CD4-positive, alpha-beta T cell treated with Interleukin-21 for 1 hour (primary cell): ENCODE measurements around the gene VPS11.
"Not testable (repeated sequence)": the region's sequence is repeated elsewhere in the genome, so short reads cannot be mapped to it uniquely, and the experiment has no call there.

Experiments
- DNase-seq: peaks from one replicate; pipeline ENCODE4 v3.0.0-alpha.2; 2020

VPS11 gene

DNA sequence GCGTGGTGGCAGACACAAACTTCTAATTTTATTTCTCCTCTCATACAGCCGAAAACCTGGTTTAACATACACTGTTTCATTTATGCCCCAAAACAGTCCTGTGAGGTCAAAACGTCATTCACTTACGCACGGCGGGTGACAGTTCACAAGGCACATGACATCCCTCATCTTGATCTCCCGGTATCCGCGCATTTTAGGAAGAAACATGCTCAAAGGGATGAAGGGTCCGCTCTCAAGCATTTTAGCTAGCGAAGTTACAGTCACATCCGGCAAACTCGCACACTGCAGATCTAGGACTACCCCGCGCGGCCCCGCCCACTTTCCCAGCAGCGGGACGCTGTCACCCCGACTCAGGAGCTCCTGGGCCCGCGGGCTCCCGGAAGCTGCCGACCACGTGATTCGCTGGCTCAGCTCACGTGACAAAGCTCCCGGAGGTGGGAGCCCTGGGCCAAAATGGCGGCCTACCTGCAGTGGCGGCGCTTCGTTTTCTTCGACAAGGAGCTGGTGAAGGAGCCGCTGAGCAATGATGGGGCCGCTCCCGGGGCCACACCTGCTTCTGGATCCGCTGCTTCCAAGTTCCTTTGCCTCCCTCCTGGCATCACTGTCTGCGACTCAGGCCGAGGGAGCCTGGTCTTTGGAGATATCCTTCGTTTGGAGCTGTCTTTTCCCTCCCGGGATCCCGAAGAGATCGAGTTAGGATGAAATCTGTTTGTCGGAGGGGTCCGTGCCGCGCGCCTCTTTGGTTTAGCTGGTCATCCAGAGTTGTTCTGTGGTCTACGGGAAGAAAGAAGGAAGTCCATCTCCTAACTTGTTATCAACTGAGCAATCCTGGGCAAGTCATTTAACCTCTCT is at the start of gene VPS11:
Gene VPS11, plus strand, starts transcription at position 448 of the 852 bp plus-strand sequence. Its CDS starts 6 bp downstream, at position 454.
- DNase-seq = peak; percentile 97

DNA sequence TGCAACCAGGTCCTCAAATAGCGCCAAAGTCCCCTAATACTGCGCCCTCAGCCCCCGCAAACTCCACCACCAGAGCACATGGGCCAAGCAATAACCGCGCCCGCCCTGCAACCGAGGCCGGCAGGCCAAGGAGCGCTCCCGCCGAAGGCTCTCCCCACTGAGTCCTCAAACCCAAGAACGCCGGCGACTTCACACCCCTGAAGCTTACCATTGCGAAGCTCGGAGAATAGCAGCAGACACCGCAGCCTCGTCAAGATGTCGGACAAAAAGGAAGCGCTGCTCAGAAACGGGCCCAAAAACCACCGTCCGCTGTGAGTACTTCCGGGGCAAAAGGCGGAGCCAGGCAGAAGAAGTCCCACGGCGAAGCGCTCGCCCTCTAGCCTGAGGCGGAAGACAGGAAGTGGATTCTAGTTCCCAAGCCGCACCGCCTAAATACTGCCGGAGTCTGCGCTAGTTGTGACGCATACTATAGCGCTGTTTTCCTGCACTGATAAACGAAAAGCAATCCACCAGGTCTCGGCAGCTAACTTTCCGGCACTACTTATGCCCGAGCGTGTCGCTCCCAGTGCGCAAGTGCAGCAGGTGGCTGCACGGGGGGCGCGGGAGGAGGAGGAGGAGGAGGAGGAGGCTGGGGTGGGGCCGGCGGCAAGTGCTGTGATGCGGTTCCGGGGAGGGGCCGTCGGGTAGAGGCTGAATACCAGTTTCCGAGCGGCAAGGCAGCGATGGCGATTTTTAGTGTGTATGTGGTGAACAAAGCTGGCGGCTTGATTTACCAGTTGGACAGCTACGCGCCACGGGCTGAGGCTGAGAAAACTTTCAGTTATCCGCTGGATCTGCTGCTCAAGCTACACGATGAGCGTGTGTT is 49.3 kb upstream of the VPS11 start, which contains the start of the genes RPS25 and TRAPPC4:
Gene RPS25, minus strand, starts transcription at position 270 of the 865 bp plus-strand sequence. Its CDS starts 59 bp downstream, at position 211.
Gene TRAPPC4, plus strand, starts transcription at position 693 of the 865 bp plus-strand sequence. Its CDS starts 30 bp downstream, at position 723.
- DNase-seq = peak; percentile 96

DNA sequence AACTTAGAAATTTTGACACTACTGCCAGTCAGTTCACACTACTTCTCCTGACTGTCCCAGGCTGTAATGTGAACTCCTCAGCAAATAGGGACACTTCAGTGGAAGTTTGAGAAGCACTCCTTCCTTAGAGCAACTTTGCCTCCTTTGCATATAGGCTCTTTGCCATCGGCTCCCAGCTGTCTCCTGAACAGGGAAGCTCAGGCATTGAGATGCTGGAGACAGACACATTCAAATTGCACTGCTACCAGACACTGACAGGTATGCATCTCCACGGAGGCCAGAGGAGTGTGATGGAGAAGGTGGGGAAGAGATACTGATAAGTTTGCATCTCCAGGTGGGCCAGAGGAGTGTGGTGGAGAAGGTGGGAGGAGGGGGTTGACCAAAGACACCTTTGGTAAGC is 47.6 kb upstream of the VPS11 start:
- no peak for DNase-seq

DNA sequence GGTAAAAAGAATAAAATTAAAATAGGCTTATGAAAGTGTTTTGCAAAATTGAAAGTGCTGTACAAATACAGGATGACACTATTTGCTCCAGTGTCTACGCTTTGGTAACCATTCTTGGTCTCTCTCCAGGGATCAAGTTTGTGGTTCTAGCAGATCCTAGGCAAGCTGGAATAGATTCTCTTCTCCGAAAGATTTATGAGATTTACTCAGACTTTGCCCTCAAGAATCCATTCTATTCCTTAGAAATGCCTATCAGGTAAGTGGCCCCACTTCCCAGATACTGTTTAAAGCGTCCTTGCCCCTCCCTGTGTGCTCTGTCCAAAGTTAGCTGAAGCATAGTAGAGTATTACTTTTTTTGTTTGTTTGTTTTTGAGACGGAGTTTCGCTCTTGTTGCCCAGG is 46.0 kb upstream of the VPS11 start:
- DNase-seq = no peak

DNA sequence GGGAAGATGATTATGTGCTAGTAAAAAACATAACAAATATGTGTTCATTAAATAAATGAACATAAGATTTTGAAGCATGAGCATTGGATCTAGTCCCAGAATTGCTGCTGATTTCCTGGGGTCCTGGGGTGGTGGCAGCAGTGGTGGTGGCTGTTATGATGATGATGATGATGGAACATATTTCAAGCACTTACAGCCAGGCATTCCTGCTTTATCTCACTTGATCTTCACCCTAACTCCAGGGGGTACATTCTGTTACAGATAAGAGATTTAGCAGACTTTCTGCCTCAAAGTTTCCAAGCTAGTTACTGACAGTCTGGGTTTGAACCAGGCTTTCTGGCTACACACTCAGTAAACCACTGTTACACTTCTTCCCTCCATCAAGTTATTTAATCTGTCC is 43.9 kb upstream of the VPS11 start:
- DNase-seq = no peak

DNA sequence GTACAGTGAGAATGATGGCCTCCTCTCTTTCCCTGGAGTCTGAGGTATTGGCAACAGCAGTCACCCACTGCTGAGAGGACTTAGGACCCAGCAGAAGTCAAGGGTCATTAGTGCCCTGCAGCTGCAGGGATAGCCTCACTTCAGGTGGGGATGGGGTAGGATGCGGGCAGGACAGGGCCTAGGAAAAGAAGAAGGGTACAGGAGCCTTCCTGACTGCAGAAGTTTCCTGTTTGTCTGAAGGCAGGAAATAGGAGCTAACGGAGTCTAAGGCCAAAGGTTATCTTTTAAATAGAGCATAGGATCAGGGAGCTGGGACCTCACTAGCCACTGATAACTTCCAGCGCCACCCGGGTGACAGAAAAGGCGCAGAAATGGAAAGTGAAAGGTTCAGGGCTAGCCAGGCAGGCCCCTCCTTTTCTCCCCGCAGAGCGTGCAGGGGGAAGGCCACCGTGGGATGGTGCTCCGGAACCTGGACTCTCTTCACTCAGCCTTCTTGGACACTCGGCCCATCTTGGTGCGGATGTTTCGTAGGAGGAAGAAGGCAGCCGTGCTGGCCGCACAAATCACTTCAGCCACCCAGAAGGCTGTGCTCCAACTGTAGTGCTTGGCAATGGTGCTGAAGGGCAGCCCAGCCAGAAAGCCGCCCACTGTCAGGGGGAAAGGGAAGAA is 43.1 kb upstream of the VPS11 start:
- no peak for DNase-seq

DNA sequence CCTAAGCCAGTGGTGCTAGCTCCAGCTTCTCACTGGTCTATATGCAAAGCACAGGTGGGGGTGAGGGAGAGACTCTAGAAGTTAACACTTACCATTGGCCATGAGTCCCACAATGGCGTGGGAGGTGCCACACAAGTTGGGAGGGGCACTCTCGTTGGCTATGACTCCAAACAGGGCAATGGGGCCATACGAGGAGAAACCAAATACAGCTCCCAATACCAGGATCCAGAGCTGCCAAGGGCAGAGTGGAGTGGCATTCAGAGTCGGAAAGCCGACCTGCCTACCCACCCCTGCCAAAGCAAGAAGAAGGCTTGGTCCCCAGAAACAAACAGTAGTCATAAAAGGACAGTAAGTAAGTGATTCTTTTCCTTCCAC is 42.5 kb upstream of the VPS11 start:
- no peak for DNase-seq

DNA sequence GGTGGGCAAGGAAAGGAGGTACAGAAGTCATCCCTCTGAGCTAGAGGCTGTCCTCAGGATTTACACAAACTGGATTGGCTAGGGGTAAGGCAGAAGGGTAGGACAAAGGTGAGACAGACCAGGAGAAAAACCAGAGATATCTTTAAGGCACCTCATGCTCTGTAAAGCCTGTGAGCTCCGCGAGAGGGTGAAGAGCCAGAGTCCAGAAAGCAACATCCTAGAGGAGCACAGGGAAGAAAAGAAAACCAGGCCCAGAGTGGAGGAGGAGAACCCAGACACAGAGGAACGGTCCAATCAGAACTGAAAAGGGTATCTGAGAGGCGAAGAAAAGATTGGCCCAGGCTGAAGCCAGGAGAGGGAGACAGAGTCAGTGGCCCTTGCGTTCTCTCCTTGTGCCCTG is 42.1 kb upstream of the VPS11 start:
- no peak for DNase-seq

DNA sequence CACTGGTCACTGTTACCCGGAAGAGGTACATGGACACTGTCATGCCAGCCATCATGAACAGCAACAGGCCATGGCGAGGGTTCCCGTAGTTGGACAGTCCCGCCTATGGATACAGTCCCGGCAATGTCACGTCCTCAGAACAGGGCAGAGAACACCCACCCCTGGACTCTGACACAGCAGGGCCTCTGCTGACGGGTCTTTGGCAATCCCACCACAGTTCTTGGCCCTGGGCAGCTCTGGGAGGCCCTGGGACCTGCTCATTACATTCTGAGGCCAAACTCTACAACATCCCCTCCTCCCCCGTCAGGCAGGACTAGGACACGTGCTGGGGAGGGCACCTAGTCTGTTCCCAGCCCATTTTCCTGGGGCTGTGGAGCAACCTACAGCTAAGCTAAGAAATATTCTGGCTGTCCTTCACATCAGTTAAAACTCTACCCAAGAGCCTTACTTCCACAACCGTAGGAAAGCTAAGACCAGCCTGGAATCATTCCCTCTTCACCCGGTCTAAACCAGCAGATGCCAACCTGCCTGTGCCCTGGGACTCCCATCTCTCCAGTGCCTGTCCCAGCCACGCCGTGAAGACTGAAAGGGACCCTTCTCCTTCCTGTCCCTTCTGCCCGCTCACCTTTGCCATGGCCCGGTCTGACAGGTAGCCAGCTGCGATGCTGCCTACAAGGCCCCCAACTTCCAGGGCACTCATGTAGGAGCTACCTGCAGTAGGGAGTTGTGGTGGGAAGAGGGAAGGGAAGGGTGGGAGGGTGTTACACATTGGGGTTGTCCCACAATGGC is 41.4 kb upstream of the VPS11 start:
- DNase-seq = no peak

DNA sequence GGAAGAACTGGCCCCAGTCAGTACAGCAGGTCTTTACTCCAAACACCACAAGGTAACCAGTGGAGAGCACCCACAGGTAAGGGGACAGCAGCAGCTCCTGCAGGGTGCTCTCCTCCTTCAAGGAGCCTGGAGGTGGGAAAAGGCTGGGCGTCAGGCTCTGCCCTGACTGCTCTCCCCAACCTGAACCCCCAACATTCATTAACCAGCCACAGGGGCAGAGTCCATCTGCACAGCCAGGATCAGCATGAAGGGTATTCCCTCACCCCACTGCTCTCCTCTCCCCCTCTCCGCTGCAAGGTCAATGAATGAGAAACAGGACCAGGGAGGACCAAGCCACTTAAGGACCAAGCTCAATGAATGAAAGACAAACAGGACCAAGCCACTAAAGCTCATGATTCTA is 40.6 kb upstream of the VPS11 start:
- no peak for DNase-seq

DNA sequence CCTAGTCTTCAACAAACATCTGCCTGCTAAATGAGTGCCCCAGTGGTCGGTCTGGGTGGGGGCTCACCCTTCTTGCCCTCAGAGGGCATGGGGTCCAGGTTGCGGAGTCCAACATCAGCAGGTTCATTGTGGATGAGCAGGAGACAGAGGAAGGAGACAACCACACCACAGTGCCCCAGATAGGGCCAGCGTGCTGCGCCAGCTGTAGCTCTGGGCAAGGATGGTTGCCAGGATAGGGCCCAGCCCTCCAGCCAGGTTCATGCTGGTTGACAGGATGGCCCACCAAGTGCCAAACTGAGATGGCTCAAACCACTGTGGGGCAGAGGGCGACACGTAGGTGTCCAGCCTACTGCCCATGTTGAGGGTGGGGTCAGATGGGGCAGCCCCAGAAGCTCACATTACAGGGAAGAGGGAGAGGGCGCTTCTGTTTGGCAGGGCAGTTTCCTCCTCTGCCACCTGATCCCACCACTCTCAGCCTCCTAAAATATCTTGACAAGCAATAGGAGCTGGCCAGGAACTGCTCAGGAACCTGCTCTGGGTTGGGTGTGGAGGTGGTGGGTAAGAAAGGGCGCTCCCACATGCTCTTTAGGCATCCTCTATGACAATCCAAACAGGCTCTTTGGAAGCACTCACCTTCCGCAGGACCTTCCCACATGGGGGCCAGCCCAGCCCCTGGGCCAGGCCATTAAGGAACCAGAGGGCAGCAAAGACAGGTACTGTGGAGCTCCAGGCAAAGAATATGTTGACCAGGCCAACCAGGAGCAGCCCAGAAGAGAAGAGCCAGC is 39.9 kb upstream of the VPS11 start:
- DNase-seq = no peak

DNA sequence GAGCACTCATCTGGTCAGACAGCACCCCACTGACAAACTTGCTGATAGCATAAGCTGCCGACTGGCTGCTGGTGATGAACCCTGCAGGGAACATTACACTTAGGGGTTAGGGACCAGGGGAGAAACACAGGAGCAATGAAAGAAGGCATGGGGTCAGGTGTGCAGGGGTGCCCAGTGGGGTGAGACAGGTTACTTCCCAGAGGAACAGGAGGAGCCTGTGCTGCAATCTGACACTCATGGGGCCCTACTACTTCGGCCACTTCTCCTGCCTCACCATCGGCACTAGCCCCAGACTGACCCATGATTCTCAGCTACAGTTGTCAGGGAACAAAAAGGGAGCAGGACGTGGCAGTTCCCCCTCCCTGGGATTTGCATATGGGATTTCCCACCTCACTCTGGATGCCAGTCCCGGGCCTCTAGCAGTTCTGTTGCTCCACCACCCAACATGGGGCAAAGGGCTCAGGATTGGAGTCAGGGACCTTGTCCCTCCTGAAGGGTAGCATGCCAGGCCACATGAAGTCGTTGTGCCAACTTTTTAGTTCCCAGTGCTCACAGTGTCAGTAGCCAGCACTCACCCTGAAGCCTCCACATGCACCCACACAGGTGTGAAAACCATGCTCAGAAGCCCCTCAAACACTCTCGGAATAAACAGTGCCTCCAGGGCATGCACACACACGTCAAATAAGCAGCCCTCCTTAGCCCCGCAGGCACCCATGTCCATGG is 39.1 kb upstream of the VPS11 start:
- DNase-seq = no peak

DNA sequence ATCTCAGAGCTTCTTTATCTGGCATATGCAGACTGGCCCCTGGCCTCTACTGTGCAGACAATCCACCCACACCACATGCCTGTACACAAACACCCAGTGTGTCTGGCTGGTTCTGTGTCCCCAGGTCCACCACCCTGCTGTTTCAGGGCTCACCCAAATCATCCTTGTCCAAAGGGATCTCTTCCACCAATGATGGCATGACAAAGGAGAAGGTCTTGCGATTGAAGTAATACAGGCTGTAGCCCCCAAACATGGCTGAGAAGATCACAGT is 38.6 kb upstream of the VPS11 start:
- no peak for DNase-seq

DNA sequence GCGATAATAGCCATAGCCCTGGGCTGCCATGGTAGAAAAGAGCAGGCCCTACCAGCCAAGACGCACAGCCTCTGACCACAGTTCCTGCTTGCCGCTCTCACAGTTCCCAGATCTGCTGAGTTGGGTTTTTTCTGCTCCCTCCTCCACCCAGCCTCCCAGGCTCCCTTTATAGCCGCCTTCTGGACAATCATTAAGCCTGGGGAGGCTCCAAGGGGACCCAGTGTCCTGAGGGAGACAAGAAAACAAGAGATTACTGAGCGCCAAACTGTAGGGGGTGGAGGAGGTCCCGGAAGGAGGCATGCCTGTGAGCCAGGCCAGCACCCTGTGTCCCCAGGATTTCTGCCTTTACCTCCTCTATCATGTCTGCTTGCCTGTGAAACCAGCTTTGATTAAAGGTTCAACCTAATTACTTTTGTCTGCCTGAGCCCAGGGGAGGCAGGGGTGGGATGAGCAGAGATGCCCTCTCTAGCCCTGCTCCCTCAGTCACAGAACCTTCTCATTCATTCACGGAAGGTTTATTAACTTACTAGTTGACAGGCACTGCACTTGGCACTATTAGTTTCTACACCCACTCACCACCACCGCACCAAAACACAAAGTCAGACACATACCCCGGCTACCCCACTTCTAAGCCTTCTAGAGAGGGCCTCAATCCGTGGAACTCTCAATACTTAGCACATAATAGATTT is 38.1 kb upstream of the VPS11 start:
- no peak for DNase-seq

DNA sequence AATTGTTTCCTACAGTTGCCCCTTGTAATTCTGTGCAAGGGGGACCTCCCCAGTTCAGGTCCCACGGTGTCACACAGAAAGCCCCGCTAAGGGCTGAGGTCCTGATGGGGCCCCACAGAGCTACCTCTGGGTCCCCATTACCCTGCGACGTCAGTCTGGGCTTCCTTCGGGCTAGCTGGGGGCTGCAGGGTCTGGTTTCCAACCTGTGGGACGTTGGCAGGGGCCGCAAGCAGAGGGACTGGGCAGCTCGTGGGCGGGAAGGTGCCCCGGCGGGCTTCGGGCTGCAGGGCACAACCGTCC is 37.6 kb upstream of the VPS11 start:
- DNase-seq = no peak

DNA sequence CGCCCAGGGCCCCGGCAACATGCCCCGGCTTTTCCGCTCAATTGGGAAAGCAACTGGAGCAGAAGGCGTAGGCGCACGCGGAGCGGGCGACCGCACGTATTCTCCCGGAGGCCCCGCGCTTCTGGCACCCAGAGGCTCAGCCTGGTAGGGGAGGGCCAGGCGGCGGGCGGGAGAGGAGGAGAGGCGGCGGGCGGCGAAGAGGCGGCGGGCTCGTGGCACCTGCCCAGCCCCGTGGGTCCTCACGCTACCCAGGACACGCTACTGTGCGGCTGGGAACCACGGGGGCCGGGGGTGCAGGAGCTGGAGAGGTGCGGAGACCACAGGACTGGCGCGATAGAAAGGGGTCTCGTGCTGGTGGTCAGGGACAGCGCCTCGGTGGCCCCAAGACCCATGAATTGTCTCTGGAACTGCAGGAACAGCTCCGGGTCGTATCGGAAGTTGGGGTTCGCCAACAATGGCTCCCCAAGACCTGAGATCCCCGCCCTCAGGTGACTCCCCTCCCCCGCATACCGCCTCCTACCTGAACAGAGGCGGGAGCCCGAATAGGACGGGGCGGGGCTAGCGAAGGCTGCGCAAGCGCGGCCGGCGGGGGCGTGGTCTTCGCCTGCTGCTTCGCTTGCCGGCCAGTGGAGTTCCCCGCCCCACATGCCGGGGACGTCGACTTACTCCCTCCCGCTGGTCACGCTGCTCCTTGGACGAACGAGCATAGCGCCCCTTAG is 37.1 kb upstream of the VPS11 start, which contains the start of gene SLC37A4:
Gene SLC37A4, minus strand, starts transcription at position 549 of the 719 bp plus-strand sequence.
- DNase-seq = peak; percentile 99

DNA sequence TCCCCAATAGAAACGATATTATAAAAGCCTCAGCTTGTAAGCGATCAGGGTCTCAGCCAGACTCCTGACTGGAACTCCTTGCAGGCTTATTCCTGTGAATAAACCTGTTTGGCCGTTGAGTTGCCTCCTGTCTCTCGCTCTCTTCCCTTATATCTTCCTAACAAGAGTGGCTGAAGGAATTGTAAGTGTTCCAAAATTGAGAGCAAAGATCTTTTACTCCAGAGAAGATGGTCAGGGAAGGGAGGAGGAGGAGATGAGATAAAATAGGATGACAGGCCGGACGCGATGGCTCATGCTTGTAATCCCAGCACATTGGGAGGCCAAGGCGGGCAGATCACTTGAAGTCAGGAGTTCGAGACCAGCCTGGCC is 35.7 kb upstream of the VPS11 start:
- no peak for DNase-seq

DNA sequence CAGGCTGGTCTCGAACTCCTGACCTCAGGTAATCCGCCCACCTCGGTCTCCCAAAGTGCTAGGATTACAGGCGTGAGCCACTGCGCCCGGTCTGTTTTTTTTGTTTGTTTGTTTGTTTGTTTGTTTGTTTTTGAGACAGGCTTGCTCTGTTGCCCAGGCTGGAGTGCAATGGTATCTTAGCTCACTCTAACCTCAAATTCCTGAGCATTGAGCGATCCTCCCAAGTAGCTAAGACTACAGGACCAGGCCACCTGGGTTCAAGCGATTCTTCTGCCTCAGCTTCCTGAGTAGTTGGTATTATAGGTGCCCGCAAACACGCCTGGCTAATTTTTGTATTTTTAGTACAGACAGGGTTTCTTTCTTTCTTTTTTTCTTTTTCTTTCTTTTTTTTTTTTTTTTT is 34.2 kb upstream of the VPS11 start:
- not testable (repeated sequence) for DNase-seq

DNA sequence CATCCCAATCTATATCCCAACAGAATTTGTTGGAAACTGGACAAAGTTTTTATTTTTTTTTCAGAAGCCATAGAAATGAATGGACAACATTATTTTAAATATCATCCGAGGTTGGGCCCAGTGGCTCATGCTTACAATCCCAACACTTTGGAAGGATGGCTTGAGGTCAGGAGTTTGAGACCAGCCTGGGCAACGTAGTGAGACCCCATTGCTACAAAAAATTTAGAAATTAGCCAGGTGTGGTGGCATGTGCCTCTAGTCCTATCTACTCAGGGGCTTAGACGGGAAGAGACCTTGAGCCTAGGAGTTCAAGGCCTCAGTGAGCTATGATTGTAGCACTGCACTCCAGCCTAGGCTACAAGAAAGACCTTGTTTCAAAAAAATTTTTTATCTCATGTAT is 32.8 kb upstream of the VPS11 start:
- no peak for DNase-seq

DNA sequence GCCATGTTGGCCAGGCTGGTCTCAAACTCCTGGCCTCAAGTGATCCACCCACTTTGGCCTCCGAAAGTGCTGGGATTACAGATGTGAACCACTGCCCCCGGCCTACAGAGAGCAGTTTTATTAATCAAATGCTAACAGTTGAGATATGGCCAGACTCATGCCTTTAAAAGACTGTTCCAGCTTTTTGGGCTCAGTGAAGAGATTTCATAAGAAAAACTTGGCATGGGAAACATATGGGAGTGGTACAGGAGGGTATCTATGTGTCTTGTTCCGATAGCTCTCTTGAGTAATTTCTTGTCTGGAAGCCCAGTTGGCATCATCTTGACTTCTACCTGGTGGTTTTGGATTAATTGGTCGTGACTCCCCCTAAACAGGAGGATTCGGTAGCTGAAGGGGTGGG is 28.7 kb upstream of the VPS11 start:
- no peak for DNase-seq
